ENCODE results near the gene PCSK5. TPM values are rescaled to one million over a fixed set of nuclear protein-coding genes. Genes with fewer than 3 reads are reported as not detected.
A peak's percentile ranks its signal among the peaks of the same experiment; 100 is the strongest.
"Not testable (repeated sequence)": the region's sequence is repeated elsewhere in the genome, so short reads cannot be mapped to it uniquely, and the experiment has no call there.

PCSK5 gene
- total RNA-seq: 10 to 100 TPM; 56.5 to 79.8 TPM
- long read RNA-seq, full-length matches to known transcripts: 5 of 52 reads
- long read RNA-seq, partial matches to known transcripts: 15 of 52 reads
- long read RNA-seq, other reads (novel, unspliced or antisense): 32 of 52 reads

GRCh38 chr9:75890472-75891276 is at the start of gene PCSK5:
TSS of gene PCSK5 (plus strand) at chr9:75890673. CDS start at chr9:75891182, 509 bp downstream.
- peak; percentile 93 to 96 for DNase-seq
- peak; percentile 86 for ATAC-seq
- intact Hi-C loops (cut with DNase I, micrococcal nuclease): no loop called here

DNA sequence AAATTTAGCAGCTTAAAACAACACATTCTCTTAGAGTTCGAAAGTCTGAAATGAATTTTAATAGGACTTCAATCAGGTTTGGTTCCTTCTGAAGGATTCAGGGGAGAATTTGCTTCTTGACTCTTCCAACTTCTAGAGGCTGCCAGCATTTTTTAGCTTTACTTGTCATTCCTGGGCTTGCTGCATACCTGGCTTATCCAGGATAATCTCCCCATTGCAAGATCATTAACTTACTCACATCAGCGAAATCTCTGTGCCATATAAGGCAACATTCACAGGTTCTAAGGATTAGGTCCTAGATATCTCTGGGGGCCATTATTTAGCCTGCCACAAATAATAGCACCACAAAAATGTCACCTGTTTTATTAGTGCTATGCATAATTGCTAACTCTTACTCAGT is 46.2 kb upstream of the PCSK5 start:
- DNase-seq (no peak), ATAC-seq (no peak)
- intact Hi-C loops (cut with DNase I, micrococcal nuclease): no loop called here

- DNase-seq (no peak), ATAC-seq (no peak)
- intact Hi-C loops (cut with DNase I, micrococcal nuclease): no loop called here
These were observed 44.7 kb upstream of the PCSK5 start for GRCh38 chr9:75845806-75846205.

DNA sequence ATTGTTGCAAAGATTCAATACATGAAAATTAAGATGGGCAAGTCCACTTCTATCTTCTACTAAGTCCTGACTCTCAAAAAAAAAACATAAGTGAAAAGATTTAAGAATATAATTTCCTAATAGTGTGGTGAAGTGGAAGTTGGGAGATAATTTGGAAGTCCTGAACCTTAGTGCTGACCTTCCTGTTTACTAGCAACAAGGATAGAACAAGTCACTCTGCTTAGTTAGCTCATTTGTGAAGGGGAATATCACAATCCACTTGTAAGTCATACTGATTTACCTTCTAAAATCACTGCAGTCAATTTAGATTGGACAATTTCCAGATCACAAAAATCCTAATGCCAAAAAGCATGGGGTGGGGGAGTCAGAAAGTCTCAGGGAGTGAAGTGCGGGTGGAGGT is 43.4 kb upstream of the PCSK5 start:
- ATAC-seq (no peak), DNase-seq (no peak)
- intact Hi-C loops (cut with DNase I, micrococcal nuclease): no loop called here

- no peak for ATAC-seq
- intact Hi-C loops (cut with DNase I, micrococcal nuclease): no loop called here
- no peak for DNase-seq
These were observed 39.8 kb upstream of the PCSK5 start for GRCh38 chr9:75850459-75851200.

- no peak for DNase-seq
- intact Hi-C loops (cut with DNase I, micrococcal nuclease): no loop called here
These were observed 38.6 kb upstream of the PCSK5 start for GRCh38 chr9:75851917-75852316.

DNA sequence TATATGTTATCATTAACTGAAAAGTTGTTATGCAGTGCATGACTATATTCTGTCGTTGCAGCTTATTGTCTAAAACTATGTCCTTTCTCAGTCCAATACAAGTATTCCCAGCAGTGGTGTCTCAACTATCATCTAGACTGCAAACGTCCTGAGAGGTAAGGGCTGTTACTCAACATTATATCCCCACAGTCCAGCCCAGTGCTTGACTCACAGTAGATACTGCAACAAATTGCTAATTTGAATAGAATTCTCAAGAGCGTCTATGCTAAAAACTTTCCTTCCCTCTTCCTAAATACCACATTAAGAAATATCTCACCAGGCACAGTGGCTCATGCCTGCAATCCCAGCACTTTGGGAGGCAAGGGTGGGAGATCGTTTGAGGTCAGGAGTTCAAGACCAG is 37.7 kb upstream of the PCSK5 start:
- no peak for DNase-seq
- intact Hi-C loops (cut with DNase I, micrococcal nuclease): no loop called here
- no peak for ATAC-seq

More at GRCh38 chr9:75851917-75852316, 38.6 kb upstream of the PCSK5 start:
- ATAC-seq: no peak

GRCh38 chr9:75855509-75855908 is 35.0 kb upstream of the PCSK5 start:
- peak in 1 of 2 donors; percentile 40 for DNase-seq
- intact Hi-C loops (cut with DNase I, micrococcal nuclease): no loop called here
- peak; percentile 74 for ATAC-seq

DNA sequence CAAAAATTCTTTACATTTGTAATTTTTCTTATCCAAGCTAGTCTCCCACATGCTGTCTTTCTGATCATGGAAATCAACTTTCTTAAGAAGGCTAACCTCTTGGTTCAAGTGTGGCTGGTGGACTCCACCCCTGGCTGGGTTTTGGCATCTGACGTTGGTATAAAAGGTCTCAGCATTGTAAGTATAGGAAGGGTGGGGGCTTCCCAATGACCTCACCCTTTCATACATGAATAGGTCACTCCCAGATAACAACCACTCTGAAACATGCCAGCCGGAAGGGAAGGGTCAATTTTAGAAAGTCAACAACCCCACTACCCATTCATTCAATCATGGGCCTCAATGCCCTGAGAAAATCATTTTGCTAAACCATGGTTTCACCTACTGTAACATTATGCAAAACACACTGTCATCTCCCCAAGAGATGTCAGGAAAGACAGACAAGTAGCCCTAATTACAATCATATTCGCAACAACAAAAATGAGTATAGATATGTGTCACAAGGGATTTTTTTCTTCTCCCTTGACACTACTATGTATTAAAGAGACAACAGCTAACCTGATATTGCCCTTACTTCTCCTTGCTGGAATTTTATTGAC is 31.9 kb upstream of the PCSK5 start:
- intact Hi-C loops (cut with DNase I, micrococcal nuclease): no loop called here
- DNase-seq (no peak), ATAC-seq (no peak)

DNA sequence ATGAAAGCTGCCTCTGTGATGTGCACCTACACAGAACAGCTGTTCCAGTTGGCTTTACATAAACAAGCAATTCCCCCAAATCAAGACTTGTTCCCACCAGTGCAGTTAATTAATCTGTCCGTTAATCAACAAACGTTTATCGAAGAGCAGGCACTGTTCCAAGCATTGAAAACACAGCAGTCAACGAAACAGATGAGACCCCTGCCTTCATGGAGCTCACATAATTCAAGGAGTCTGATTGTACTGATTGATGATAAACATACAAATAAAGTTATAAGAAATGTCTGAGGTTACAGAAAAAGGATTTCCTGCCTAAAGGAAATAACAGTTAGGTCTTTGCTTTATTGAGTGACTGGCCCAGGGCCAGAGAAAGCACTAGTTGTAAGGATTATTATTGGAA is 26.2 kb upstream of the PCSK5 start:
- DNase-seq (no peak), ATAC-seq (no peak)
- intact Hi-C loops (cut with DNase I, micrococcal nuclease): loop anchor here in 1 of 2 donors (10.0 kb wide), 1 partner anchor 431 kb away; no protein-coding TSS in a partner anchor

- intact Hi-C loops (cut with DNase I, micrococcal nuclease): loop anchor here in 1 of 2 donors (10.0 kb wide), 1 partner anchor 428 kb away; no protein-coding TSS in a partner anchor
- DNase-seq (peak in 1 of 2 donors; percentile 41), ATAC-seq (peak; percentile 37)
These were observed 24.1 kb upstream of the PCSK5 start for GRCh38 chr9:75866273-75866871.

DNA sequence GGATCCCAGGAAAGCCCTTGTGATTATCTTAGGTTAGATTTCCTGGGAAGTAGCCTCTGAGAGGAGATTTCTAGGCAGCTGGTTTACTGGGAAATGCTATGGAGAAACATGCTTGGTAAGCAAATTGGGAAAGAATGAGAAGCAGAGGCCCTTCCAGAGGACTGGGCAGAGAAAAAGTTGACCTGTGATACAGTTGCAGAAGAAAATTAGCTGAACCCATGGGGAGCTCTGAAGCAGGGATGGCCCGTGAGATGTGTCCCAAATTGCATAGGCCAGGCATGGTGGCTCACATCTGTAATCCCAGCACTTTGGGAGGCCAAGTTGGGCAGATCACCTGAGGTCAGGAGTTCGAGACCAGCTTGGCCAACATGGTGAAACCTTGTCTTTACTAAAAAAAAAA is 21.9 kb upstream of the PCSK5 start:
- intact Hi-C loops (cut with DNase I, micrococcal nuclease): loop anchor here in 1 of 2 donors (10.0 kb wide), 1 partner anchor 426 kb away; no protein-coding TSS in a partner anchor
- DNase-seq, ATAC-seq: not testable (repeated sequence)

DNA sequence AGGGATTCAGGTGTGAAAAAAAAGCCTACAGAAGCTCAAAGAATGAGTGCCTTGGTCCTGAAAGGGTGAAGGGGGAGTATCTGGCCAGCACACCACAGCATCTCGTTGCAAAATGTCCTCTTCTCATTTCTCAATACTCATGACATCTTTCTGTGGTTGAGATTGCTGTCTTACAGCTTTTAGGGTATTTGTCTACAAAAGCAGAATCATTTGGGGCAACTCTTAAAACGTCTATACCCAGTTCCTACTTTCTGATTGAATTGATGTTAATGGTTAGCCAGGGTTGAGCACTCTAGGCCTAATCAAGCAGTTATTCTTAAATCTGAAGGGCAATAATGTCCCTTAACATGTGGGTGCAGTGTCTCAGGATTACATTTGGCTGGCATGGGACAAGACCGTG is 21.2 kb upstream of the PCSK5 start:
- intact Hi-C loops (cut with DNase I, micrococcal nuclease): loop anchor here in 1 of 2 donors (10.0 kb wide), 1 partner anchor 426 kb away; no protein-coding TSS in a partner anchor
- ATAC-seq (peak; percentile 90), DNase-seq (no peak)

GRCh38 chr9:75870450-75870849 is 20.0 kb upstream of the PCSK5 start:
- ATAC-seq (no peak), DNase-seq (no peak)
- intact Hi-C loops (cut with DNase I, micrococcal nuclease): loop anchor here in 1 of 2 donors (10.0 kb wide), 1 partner anchor 264 kb away; no protein-coding TSS in a partner anchor

DNA sequence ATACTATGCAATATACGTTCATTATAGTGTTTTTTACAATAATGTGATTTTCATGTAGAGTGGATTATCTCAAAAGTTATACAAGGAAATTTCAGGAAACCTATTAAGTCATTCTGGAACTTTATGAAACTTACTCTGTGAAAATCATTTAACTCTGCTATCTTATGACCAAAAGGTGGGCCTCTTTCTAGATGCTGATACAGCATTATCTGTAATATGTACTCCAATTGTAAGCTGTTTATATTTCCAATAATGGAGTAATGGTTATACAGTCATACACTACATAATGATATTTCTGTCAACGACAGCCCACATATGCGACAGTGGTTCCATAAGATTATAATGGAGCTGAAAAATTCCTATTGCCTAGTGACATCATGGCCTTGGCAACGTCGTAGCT is 18.8 kb upstream of the PCSK5 start:
- ATAC-seq: no peak
- DNase-seq: no peak
- intact Hi-C loops (cut with DNase I, micrococcal nuclease): loop anchor here in 1 of 2 donors (10.0 kb wide), 1 partner anchor 263 kb away; no protein-coding TSS in a partner anchor

GRCh38 chr9:75873712-75874111 is 16.8 kb upstream of the PCSK5 start:
- ATAC-seq (no peak), DNase-seq (no peak)
- intact Hi-C loops (cut with DNase I, micrococcal nuclease): loop anchor here in 1 of 2 donors (10.0 kb wide), 1 partner anchor 261 kb away; no protein-coding TSS in a partner anchor

- intact Hi-C loops (cut with DNase I, micrococcal nuclease): loop anchor here in 1 of 2 donors (10.0 kb wide), 1 partner anchor 258 kb away; no protein-coding TSS in a partner anchor
- DNase-seq (no peak), ATAC-seq (peak; percentile 98)
These were observed 13.4 kb upstream of the PCSK5 start for GRCh38 chr9:75876999-75877640.

GRCh38 chr9:75878488-75878860 is 12.0 kb upstream of the PCSK5 start:
- DNase-seq: no peak
- intact Hi-C loops (cut with DNase I, micrococcal nuclease): loop anchor here in 1 of 2 donors (10.0 kb wide), 1 partner anchor 256 kb away; no protein-coding TSS in a partner anchor
- ATAC-seq: no peak

Data from left colon (tissue), 2 donors.